SW480 (cell line): ENCODE data around the gene PSMB8.
"Not testable (repeated sequence)": the region's sequence is repeated elsewhere in the genome, so short reads cannot be mapped to it uniquely, and the experiment has no call there.

Source experiments
- DNase-seq: peaks from one replicate; pipeline ENCODE4 v3.0.0-alpha.2; 2016; ENCODE audit warnings: low spot score

The PSMB8 gene

DNA sequence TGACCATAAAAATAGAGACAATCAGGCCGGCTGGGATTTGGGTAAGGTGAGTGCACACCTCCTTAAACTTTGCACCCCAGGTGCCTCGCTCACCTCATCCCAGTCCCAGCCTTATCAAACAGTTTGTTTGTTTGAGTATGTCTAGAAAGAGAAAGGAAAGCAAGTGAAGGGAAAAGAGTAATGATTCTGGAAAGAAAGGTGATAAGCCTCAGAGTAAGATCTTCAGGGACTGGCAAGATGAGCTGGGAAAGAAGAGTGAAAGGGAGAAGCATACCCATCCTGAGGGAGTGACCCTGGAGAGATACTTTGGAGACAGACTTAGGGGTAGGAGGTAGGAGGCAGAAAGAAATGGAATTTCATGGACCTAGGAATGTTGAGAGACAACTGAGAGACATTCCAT lies 7.0 kb downstream of the PSMB8 start:
- DNase-seq: no peak

DNA sequence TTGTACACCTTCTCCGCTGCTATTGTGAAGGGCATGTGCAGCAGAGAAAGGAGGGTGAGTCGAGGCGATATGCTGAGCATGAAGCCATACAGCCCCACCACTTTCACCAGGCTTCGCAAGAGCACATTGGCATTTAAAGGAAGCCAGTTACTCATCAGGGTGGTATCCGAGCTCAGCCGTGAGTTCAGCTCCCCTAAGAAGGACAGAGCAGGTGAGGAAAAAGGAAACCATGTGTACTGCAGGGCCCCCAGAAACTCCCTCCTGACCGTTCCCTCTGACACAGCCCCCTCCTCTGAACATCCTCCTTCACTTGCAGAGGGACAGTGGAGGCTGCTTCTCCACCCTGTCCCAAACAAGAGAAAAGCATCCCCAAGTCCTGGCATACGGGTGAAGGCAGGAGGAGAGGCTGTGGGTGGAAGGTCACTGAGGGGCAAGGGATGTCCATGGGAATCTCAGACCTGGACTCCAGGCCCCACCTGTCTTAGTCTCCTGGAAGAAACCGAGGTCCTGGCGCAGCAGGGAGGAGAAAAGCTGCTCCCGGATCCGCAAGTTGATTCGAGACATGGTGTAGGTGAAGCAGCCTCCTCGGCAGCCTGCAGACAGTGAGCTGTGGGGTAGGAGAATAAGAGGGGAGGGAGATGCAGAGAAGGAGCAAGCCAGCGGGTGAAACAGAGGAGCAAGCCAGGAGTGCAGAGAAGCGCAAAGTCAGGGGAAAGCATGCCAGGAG lies 8.5 kb downstream of the PSMB8 start:
- DNase-seq: no peak

DNA sequence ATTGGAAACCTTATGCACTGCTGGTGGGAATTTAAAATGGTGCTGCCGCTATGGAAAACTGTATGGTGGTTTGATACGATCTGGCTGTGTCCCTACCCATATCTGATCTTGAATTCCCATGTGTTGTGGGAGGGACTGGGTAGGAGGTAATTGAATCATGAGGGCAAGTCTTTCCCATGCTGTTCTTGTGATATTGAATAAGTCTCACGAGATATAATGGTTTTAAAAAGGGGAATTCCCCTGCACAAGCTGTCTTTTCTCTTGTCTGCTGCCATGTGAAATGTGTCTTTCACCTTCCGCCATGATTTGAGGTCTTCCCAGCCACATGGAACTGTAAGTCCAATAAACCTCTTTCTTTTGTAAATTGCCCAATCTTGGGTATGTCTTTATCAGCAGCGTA lies 10.2 kb downstream of the PSMB8 start:
- DNase-seq: no peak

DNA sequence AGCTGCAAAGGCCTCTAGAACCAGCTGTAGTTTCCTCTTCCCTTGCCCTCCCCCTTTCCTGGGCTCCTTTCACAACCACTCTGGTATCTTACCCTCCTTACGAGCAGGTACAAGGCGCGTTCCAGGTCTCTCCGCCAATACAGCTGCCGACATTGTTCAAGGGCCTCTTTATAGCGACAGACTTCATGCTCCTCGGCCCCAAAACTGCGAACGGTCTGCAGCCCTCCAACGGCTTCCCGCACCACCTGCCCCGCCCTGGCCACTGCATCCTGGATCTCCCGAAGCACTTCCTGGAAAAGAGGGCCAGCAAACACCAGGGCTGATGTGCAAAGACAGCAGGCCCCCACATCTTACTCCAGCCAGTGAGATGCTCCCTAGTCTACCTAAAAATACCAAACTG lies 11.3 kb downstream of the PSMB8 start:
- DNase-seq: no peak

DNA sequence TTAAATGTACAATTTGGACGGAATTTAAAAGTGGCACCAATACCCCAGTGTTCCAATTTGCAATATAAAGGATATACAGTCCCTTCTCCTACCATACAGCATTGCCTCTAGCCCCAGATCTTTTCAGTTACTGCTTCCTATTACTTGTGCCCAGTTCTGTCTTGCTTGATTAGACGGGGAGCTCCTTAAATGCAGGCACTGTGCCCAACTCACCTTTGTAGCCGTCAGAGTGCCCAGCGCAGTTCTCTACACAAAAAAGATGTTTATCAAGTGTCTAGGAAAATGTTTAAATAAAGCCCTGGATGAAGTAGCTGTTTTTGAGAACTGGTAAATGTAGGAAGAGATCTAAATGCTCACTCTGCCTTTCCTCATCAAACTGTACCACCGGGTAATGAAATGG lies 12.9 kb downstream of the PSMB8 start:
- no peak for DNase-seq

DNA sequence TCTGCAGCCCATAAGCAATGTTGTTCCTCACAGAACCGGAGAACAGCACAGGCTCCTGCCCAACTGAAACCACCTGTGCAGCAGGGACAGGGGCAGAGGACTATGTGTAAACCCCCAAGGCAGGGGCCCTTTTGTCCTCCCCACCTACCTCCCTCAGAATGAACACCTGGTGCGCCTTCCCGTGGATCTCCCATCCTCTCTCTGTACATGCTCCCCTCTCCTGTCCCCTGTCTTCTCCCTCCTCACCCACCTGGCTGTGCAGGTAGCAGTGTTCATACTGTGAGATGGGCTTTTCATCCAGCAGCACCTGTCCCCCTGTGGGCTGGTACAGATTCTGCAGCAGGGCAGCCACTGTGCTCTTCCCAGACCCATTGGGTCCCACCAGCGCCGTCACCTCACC lies 13.8 kb downstream of the PSMB8 start:
- DNase-seq: no peak

DNA sequence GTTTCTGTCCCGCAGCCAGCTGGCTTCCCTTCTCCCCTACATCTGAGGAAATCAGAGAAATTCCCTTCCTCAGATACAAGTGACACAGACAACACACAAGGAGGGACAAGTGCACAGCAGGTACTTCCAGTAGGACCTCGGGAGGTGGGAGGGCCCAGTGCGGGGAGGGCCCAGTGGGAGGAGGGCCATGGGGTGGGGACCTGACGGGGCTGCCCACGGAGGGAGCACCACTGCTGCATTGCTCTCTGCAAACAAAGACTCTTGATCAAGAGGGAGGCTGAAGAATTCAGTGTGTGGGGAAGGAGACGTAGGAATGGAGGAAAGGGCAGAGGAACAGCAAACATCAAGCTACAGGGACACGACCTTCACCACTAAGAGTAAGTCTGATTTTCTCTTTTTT lies 14.4 kb downstream of the PSMB8 start:
- no peak for DNase-seq

DNA sequence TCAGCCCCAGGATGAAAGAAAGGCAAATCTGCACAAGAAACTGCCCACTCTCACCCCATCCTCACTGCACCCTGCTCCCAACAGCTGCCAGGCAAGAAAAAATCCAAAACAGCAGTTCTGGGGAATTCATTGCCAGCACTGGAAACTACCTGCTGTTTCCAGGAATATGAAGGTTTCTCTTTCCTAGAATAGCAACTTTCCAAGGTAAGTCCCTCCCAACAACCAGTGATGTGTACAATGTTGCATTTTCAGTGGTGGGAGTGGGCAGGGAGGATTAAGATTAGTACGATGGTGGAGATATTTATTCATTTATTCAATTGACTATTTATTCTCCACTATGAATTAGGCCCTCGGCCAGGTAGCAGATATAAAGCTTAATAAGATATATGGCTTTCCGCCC lies 16.8 kb downstream of the PSMB8 start:
- DNase-seq: no peak

DNA sequence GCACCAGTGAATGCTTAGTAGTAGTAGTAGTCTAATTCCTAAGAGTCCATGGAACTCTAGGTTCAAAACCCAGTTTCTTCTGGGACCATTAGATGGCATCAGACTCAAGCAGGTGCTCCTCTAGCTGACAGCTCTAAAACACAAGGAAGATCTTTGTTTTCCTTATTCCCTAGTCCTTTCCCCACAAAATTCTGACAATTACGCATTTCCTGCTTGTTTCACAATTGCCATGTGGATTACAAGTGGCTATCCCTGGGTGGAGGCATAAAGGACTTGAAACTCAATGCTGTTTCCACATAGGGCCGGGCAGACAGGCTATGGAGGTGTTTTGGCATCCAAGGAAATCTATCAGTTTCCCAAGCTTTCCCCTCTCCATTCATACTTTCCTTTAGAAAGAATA lies 17.9 kb downstream of the PSMB8 start:
- DNase-seq: peak; percentile 9

DNA sequence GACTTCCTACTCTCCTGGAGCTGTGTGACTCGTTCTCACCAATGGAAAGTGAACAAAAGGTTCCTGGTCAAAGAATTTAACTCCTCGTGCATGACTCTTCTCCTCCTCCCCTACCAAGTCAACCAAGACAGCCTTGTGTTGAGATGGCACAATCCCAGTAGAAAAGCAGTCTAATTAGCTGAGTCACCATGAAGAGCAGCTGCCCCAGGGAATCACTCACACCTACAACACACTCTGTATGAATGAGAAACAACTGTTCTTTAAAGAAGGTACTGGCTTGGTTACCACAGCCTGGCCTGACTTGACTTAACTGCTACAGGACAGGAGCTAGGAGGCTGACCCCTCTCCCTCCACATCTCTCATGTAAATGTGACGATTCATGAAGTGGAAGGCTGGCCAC lies 24.1 kb downstream of the PSMB8 start:
- DNase-seq: peak; percentile 14

DNA sequence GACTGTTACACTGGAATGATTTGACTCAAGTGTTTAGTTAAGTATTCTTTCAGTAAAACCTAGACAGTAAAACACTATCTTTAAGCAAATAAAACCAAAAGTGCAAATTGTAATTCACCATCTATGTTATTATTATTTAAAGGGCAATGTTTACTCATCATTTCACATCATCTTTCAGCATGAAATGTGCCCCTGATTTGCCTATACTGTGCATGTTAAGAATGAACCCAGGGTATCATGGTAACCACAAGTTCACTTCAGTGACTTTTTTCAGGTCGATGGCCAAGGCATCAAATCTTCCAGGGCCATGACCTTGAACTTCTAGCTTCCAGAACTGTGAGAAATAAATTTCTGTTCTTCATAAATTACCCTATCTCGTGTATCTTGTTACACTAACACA lies 25.0 kb downstream of the PSMB8 start:
- DNase-seq: no peak

DNA sequence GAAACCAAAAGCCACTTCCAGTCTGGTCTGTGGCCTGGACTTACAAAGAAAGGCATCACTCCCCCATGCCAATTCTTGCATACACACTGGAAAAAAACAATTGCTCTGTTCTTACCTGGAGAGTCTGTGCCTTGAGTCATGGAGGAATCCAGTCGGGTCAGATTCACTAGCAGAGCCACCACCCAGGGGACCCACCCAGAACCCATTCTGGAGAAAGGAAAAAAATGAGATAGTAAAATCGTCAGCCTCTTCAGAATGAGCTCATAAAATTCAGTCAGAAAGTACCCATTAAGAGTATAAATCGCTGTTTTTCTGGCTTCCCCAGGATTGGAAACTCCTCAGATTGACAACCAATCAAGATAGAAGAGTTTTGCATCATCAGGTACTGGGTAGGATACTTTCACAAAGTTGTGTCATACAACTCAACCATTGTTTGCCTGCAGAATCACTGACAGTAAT lies 27.1 kb downstream of the PSMB8 start, which contains the start of gene HLA-DOB:
TSS of gene HLA-DOB (minus strand) at position 257 of the 459 bp plus-strand sequence. CDS start at position 206, 51 bp downstream.
- DNase-seq: peak; percentile 9

DNA sequence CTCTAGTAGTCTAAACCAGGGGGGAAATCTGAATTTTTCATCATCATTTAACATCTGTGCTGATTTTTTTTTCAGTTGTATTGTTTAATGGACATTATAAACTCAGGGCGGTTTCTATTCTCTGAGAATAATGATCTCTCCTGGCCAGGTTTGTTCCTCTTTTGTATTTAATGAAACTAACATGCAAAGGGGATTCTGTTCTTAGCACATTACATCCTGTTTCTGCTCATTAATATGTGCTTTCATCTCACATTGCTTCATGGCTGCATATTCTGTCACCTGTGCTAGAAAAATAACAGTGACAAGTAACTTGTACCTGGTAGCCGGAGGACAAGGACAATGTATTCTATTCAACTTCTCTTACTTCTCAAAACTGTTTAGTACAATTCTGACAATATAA lies 27.9 kb downstream of the PSMB8 start:
- no peak for DNase-seq

DNA sequence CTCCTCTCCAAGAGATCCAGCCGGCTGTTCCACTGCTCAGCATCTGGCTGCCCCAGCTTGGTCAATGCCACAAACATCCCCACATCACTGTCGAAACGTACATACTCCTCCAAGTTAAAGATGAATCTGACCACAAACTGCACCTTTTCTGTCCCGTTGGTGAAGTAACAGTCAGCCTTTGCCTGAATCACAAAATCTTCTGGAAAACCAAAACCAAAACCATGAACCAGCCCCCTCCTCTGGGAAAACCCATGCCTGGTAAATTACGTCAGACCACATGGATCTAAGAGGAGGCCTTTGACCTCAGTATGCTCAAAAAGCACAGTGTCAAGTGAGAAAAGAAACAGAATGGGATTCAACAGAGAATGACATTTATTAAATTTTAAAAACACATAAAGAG lies 28.7 kb downstream of the PSMB8 start:
- DNase-seq: no peak

DNA sequence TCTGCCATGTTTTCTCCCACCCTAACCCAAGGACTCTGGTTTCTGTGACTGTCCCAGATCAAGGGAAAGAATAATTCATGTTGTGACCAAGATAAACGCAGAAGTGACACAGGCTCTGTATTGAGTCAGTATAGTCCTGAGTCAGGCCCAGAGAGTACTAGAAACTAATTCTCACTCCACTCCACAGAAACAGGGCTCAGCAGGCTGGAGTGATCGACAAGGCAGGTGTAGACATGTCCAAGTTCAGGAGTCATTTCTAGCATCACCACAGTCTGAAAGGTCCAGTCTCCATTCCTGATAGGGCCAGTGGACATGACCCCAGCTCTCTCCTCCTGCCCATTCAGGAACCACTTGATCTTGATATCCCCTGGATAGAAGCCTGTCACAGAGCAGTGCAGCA lies 29.7 kb downstream of the PSMB8 start:
- no peak for DNase-seq

DNA sequence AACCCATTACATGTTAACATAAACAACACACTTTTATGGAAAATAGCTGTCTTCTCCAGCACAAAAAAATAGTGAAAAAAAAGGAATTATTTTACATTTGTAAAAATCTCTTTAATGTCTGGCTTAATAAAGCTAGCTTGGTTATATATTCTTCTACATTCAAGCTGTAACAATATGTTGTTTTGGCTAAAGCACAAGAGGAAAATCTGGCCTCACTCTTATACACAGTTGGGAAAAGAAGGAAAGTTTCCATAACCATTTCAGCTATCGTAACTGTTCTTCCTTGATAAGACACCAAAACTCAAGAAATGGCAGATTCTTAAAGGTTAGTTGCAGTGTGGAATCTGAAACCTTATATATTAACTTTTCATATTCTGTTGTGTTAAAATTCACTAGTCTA lies 34.7 kb downstream of the PSMB8 start:
- DNase-seq: no peak

DNA sequence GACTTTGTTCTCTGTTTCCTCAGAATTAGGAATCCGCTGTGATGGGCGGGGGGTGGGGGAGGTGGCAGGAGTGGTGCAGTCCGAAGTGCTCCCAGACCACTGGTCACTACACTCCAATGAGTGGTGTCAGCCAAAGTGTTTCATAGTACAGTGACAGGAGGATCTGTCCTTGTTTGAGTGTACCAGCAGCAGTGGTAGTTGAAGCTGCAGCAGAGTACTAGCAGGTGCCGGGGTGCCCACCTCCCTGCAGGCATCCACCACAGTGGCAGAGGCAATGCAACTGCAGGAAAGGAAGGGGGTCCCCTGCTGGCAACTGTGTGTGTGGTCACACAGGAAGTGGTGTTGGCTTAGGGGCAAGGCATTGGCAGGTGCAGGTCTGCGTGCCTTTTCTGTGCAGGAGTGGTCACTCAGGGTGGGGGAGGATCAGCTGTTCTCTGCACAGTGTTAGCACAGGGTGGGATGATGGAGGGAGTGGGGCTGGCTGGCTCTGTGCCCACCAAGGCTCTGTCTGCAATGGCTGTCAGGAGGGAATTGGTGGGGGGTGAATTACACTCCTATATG lies 36.7 kb downstream of the PSMB8 start:
- no peak for DNase-seq

DNA sequence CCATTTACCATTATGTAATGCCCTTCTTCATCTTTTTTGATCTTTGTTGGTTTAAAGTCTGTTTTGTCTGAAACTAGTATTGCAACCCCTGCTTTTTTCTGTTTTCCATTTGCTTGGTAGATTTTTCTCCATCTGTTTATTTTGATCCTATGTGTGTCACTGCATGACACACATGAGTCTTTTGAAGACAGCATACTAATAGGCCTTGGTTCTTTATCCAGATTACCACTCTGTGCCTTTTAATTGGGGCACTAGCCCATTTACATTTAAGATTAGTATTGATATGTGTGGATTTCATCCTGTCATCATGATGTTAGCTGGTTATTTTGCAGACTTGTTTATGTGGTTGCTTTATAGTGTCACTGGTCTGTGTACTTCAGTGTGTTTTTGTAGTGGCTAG lies 38.4 kb downstream of the PSMB8 start:
- DNase-seq: not testable (repeated sequence)

DNA sequence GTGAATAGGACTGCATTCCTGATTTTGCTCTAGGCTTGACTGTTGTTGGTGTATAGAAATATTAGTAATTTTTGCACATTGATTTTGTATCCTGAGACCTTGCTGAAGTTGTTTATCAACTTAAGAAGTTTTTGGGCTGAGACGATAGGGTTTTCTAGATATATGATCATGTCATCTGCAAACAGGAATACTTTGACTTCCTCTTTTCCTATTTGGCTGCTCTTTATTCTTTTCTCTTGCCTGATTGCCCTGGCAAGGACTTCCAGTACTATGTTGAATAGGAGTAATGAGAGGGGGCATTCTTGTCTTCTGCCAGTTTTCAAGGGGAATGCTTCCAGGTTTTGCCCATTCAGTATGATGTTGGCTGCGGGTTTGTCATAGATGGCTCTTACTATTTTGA lies 40.4 kb downstream of the PSMB8 start:
- no peak for DNase-seq

DNA sequence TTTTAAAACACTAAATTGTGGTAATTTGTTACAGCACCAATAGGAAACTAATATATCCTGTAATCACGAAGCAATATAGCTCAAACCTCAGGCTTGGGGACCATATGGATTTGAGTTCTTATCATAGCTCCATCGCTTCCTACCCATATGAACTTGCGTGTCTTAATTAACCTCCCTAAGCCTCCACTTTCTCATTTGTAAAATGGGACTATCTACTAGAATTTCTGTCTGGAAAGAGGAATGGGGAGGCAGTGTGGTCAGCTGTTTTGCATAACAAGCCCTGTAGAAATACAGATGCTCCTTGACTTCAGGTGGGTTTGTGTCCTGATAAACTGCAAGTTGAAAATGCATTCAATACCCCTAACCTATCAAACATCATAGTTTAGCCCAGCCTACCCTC lies 44.1 kb downstream of the PSMB8 start:
- DNase-seq: no peak

DNA sequence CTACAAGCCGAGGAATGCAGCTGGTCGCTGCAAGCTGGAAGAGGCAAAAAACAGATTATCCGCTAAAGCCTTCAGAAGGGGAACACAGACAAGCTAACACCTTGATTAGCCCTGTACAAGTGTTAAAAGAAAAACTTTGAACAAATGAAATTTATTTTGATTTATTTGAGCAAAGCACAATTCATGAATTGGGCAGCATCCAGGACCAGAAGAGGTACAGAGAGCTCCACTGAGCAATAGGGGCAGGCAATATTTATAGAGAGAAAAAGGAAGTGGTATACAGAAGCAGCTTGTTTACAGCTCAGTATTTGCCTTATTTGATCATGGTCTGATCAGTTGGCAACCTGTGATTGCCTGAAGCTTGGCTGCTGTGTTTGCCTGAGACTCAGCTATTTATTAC lies 44.7 kb downstream of the PSMB8 start:
- no peak for DNase-seq

DNA sequence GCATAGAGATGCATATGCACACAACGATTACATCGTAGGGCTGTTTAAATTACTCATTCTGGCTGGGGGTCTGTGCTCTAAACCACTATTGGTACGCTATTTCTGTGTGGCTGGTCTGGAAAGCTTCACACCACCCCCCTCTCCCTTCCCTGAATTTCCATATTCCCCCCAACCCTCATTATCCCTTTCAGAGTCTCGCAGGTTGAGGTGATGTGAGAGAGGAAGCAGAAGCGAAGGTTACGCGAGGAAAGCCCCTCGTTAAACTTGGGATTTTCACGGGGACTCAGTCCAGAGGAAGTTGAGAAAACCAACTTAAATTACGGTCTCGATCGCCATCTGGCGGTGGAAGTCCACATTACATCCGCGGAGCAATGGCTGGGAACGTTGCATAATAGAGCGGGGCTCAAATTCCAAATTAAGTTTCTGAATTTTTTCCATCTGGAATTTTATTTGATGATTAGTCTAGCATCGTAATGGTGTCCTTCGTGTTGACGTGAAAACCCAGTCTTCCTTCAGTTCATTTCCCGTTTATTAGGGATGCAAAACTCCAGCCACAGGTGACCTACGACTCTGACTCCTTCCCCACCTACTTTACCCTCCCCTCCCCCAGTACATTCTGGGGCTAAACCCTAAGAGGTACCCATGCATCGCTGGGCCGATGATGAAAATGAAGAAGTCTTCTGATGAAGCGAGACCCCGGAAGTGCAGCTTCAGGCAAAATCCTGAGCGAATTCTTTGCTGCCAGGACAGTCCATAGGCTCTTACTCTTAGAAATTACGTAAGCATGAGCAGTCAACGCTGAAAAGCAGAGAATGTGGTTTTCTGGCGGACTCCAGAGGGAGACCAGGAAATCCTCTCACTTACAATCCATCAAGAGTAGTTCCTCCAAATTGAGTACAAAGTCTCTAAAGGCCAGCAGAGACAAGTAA lies 46.7 kb downstream of the PSMB8 start:
- DNase-seq: no peak

DNA sequence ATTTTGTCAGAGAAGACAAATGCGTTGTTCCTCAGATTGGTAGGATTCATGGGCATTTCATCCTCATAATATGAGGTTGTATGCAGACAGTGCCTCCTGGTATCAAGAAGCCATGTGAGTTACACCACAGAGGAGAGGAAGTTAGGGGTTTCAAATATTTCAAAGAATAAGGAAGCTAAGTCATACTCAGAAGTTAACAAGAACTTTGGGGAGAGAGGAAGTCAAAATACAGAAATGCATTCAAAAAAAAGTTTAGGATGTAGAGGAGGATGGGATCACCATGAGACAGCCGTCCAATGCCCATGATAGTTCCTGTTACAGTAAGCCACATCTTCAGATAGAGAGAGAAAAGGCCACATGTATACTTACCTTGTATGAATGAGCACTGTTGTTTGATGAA lies 49.3 kb downstream of the PSMB8 start:
- no peak for DNase-seq
